ENCODE results near the gene DUSP10.

Gene DUSP10

GRCh38 chr1:221669441-221669840, 72.4 kb downstream of the DUSP10 start:
- no peaks in the 10 kb centered on the region for H3K36me3 ChIP-seq
- H3K4me3 ChIP-seq (ENCODE audit: low read depth in 1 of 2, low read length in 1 of 2): no peak overlapping the region
- H3K4me1 ChIP-seq (ENCODE audit: control insufficient read depth in 1 of 2, insufficient read depth in 1 of 2, low read depth in 1 of 2, low read length in 1 of 2): no peaks in the 10 kb centered on the region
- no peaks in the 10 kb centered on the region for H3K27me3 ChIP-seq
- H3K9me3 ChIP-seq: no peaks in the 10 kb centered on the region
- no peak overlapping the region for H3K27ac ChIP-seq
- no peak for TF ChIP-seq CTCF (IDR thresholded peaks at IDR 0.05)

- no peak overlapping the region for H3K27ac ChIP-seq
- no peaks in the 10 kb centered on the region for H3K27me3 ChIP-seq
- no peak overlapping the region for H3K4me3 ChIP-seq (ENCODE audit: low read depth in 1 of 2, low read length in 1 of 2)
- H3K4me1 ChIP-seq (ENCODE audit: control insufficient read depth in 1 of 2, insufficient read depth in 1 of 2, low read depth in 1 of 2, low read length in 1 of 2): no peaks in the 10 kb centered on the region
- no peaks in the 10 kb centered on the region for H3K9me3 ChIP-seq
- no peak for TF ChIP-seq CTCF (IDR thresholded peaks at IDR 0.05)
- H3K36me3 ChIP-seq: no peaks in the 10 kb centered on the region
Measured at GRCh38 chr1:221667504-221667903, 74.4 kb downstream of the DUSP10 start.

- Histone ChIP-seq H3K27ac (no peak overlapping the region), H3K4me1 (ENCODE audit: control insufficient read depth in 1 of 2, insufficient read depth in 1 of 2, low read depth in 1 of 2, low read length in 1 of 2) (no peaks in the 10 kb centered on the region), H3K4me3 (ENCODE audit: low read depth in 1 of 2, low read length in 1 of 2) (no peak overlapping the region), H3K9me3 (no peaks in the 10 kb centered on the region), H3K27me3 (no peaks in the 10 kb centered on the region), H3K36me3 (no peaks in the 10 kb centered on the region)
- no peak for TF ChIP-seq CTCF (IDR thresholded peaks at IDR 0.05)
Measured at GRCh38 chr1:221664253-221664652, 77.6 kb downstream of the DUSP10 start.

- TF ChIP-seq CTCF (IDR thresholded peaks at IDR 0.05): no peak
- no peak overlapping the region for H3K27ac ChIP-seq
- H3K9me3 ChIP-seq: no peaks in the 10 kb centered on the region
- no peaks in the 10 kb centered on the region for H3K4me1 ChIP-seq (ENCODE audit: control insufficient read depth in 1 of 2, insufficient read depth in 1 of 2, low read depth in 1 of 2, low read length in 1 of 2)
- no peaks in the 10 kb centered on the region for H3K27me3 ChIP-seq
- H3K4me3 ChIP-seq (ENCODE audit: low read depth in 1 of 2, low read length in 1 of 2): no peak overlapping the region
- no peaks in the 10 kb centered on the region for H3K36me3 ChIP-seq
Measured at GRCh38 chr1:221663321-221663720, 78.6 kb downstream of the DUSP10 start.

- H3K27ac ChIP-seq: no peak overlapping the region
- no peaks in the 10 kb centered on the region for H3K4me1 ChIP-seq (ENCODE audit: control insufficient read depth in 1 of 2, insufficient read depth in 1 of 2, low read depth in 1 of 2, low read length in 1 of 2)
- H3K4me3 ChIP-seq (ENCODE audit: low read depth in 1 of 2, low read length in 1 of 2): no peak overlapping the region
- TF ChIP-seq CTCF (IDR thresholded peaks at IDR 0.05): no peak
- no peaks in the 10 kb centered on the region for H3K27me3 ChIP-seq
- no peaks in the 10 kb centered on the region for H3K9me3 ChIP-seq
- no peaks in the 10 kb centered on the region for H3K36me3 ChIP-seq
Measured at GRCh38 chr1:221655766-221656305, 86.1 kb downstream of the DUSP10 start.
